ENCODE data around the gene DNAJB14. TPM values are rescaled to one million over a fixed set of nuclear protein-coding genes. Genes with fewer than 3 reads are reported as not detected.

Gene DNAJB14
- total RNA-seq, 3 donors from 2014 or later: 49.4 to 55.3 (median 54.2) TPM

GRCh38 chr4:99847362-99847976 is 98.9 kb downstream of the DNAJB14 start:
- intact Hi-C loops (cut with DNase I, micrococcal nuclease): no loop called here
- Histone ChIP-seq H3K4me1 (ENCODE audit: low read depth) (no peaks in the 10 kb centered on the region), H3K4me3 (no peak overlapping the region), H3K9me3 (no peaks in the 10 kb centered on the region), H3K36me3 (ENCODE audit: low read depth) (no peaks in the 10 kb centered on the region)
- DNase-seq (peak in 1 of 3 donors; percentile 13), ATAC-seq (peak; percentile 63)
- TF ChIP-seq, protein P1, sequence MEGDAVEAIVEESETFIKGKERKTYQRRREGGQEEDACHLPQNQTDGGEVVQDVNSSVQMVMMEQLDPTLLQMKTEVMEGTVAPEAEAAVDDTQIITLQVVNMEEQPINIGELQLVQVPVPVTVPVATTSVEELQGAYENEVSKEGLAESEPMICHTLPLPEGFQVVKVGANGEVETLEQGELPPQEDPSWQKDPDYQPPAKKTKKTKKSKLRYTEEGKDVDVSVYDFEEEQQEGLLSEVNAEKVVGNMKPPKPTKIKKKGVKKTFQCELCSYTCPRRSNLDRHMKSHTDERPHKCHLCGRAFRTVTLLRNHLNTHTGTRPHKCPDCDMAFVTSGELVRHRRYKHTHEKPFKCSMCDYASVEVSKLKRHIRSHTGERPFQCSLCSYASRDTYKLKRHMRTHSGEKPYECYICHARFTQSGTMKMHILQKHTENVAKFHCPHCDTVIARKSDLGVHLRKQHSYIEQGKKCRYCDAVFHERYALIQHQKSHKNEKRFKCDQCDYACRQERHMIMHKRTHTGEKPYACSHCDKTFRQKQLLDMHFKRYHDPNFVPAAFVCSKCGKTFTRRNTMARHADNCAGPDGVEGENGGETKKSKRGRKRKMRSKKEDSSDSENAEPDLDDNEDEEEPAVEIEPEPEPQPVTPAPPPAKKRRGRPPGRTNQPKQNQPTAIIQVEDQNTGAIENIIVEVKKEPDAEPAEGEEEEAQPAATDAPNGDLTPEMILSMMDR (IDR thresholded peaks at IDR 0.05): no peak

- no peaks in the 10 kb centered on the region for H3K36me3 ChIP-seq (ENCODE audit: low read depth)
- no peak overlapping the region for H3K4me3 ChIP-seq
- ATAC-seq (no peak), DNase-seq (no peak)
- TF ChIP-seq, protein P1 (IDR thresholded peaks at IDR 0.05): no peak
- no peaks in the 10 kb centered on the region for H3K9me3 ChIP-seq
- intact Hi-C loops (cut with DNase I, micrococcal nuclease): no loop called here
- H3K4me1 ChIP-seq (ENCODE audit: low read depth): no peaks in the 10 kb centered on the region
Measured at GRCh38 chr4:99846891-99847290, 99.5 kb downstream of the DNAJB14 start.

Other genes with a start within 250 kb of the DNAJB14 start
- 1 to 10 TPM; 1.3 to 4.6 (median 1.7) TPM for gene DAPP1, start 129.8 kb downstream of the DNAJB14 start, total RNA-seq
- gene LAMTOR3, start 52.2 kb downstream of the DNAJB14 start, total RNA-seq: 10 to 100 TPM; 42.4 to 60.7 (median 59.2) TPM
- gene H2AZ1, start 3.7 kb upstream of the DNAJB14 start, total RNA-seq: 100 to 1,000 TPM; 106 to 219 (median 216) TPM
- gene DDIT4L, start 243.8 kb upstream of the DNAJB14 start, total RNA-seq: 1 to 10 TPM in 1 of 3 donors, under 1 TPM in 1, not detected in 1; 0.43 to 5.8 TPM

Data from mucosa of descending colon (tissue), 3 donors.